UCSD-AML1 (cell line): ENCODE data around the gene EXOC6.
"Not testable (repeated sequence)": the region's sequence is repeated elsewhere in the genome, so short reads cannot be mapped to it uniquely, and the experiment has no call there.

Source experiments
- DNase-seq: peaks from one replicate; lab custom pipeline; 2025; ENCODE audit not compliant: unreplicated experiment; lab: John Stamatoyannopoulos, UW

The EXOC6 gene

DNA sequence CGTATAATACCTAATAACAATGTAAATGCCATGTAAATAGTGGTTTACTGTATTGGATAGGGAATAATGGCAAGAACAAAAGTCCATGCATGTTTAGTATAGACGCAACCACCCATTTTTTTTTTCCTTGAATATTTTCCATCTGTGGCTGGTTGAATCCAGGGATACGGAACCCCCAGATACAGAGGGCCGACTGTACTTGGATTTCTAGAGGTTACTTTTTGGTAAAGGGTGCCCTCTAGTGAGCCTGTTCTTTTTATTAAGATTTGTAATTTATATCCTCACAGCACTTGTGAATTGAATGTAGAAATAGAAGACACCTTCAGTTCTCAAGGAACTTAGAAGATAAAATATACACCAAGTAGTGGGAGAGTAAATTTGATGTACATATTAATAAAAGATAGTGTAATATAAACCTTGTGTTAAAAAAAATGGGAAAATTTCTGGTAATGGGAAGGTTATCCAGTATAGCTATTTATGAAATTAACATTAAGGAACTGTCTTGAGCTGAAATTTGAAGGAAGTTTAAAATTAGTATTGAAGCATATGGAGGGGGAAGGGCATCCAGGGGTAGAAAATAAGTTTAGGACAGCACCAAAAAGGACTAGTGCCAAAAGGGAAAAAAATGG is 32.0 kb downstream of the EXOC6 start:
- DNase-seq = no peak

GRCh38 chr10:92880917-92881316 is 32.6 kb downstream of the EXOC6 start:
- no peak for DNase-seq

DNA sequence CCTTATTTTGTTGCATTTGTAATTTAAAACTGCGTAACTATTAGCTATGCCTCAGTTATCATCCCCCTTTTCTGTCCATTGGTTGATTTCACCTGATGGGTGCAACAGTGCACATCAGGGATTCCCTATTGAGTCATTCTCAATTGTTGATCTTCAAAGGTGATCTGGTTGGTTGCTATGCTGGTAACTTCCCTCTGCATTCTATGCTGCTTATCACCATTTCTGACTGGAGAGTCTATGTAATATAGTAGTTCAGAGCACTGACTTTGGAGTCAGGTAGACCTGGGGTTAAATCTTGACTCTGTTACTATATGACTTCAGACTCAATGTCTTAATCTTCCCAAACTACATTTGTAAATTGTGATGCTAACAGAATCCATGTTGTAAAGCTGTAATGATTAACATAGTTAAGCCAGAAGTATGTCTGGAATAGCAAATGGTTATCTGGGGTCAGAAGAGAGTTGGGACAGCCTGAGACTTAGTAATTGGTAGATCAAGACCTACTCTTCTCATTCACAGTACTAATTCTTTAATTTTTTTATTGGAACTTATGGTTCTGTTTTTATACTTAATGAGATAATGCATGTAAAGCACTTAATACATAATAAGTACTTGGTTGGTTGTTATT is 38.1 kb downstream of the EXOC6 start:
- no peak for DNase-seq

GRCh38 chr10:92890471-92890870 is 42.2 kb downstream of the EXOC6 start:
- DNase-seq = no peak

- no peak for DNase-seq
These were observed 43.8 kb downstream of the EXOC6 start for GRCh38 chr10:92891885-92892690.

- no peak for DNase-seq
These were observed 44.4 kb downstream of the EXOC6 start for GRCh38 chr10:92892691-92893054.

- DNase-seq = no peak
These were observed 45.8 kb downstream of the EXOC6 start for GRCh38 chr10:92894081-92894655.

DNA sequence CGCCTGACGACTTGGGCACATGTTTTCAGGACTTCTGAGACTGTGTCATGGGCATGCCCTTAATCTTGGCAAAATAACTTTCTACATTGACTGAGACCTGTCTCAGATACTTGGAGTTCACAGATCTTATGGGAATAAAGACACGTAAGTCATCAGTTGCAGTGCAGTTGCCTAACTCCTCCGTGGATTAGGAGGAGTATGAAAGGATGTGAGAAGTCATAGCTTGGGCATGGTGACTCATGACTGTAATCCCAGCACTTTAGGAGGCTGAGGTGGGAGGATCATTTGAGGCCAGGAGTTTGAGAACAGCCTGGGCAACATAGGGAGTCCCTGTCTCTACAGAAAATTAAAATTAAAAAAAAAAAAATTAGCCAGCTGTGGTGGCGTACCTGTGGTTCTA is 49.6 kb downstream of the EXOC6 start:
- DNase-seq = no peak

DNA sequence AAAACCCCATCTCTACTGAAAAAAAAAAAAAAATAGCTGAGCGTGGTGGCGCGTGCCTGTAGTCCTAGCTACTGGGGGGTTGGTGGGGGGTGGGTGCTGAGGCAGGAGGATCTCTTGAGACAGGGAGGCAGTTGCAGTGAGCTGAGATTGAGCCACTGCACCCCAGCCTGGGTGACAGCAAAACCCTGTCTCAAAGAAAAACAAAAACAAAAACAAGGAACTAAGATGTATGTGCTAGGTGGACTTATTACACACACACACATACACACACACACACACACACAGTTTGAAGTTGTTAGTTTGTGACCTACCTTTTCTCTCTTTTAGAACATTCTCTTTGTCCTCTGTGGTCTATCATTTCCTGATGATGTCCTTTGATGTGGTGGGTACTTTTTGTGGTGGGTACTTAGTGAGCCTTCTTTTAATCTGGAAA is 53.5 kb downstream of the EXOC6 start:
- no peak for DNase-seq

GRCh38 chr10:92903633-92904032 is 55.3 kb downstream of the EXOC6 start:
- DNase-seq = no peak

DNA sequence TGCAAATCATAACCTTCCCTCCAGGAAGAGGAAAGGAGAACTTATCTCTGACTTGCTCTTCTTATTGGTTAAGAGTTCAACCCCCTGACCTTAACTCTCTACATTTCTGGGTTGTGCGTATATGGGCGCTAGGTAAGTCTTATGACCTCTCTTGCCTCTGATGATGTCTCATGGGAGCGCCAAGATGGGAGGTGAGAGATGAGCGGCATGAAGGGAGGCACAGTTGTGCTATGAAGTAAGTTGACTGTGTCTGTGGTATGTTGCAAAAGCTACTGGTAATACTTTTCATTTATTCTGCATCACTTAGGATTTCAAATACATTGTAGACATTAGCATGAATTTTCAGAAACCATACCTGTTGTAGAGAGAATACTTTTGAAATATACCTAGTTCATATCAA is 59.0 kb downstream of the EXOC6 start:
- no peak for DNase-seq

GRCh38 chr10:92912631-92913030 is 64.3 kb downstream of the EXOC6 start:
- DNase-seq = not testable (repeated sequence)

DNA sequence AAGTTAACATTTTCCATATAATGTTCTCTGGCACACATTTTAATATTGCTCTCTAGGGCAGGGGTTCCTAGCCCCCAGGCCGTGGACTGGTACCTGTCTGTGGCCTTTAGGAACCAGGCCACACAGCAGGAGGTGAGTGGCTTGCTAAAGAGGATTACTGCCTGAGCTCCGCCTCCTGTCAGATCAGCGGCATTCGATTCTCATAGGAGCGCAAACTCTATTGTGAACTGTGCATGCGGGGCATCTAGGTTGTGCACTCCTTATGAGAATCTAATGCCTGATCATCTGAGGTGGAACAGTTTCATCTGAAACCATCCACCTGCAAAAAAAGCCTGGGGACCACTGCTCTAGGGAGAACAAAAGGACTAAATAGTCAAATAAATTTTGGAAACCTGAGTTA is 65.7 kb downstream of the EXOC6 start:
- no peak for DNase-seq

- no peak for DNase-seq
These were observed 66.4 kb downstream of the EXOC6 start for GRCh38 chr10:92914478-92915325.

DNA sequence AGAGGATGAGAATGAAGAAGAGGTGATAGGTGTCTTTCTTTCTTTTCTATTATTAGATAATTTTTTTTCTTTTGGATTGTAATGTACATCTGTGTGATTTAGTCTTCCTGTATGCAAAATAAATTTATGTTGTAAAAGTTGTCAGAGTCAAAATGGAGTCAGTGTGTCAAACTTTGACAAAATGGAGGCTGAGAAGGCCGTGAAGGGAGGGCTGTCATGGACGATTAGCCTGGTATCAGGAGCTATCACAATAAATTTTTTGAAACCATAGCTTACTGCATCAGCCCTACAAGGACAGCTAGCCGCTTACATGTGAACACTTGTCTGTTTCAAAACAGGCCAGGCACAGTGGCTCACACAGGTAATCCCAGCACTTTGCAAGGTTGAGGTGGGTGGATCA is 67.6 kb downstream of the EXOC6 start:
- DNase-seq = no peak

- no peak for DNase-seq
These were observed 68.1 kb downstream of the EXOC6 start for GRCh38 chr10:92916433-92916832.

- DNase-seq = no peak
These were observed 70.3 kb downstream of the EXOC6 start for GRCh38 chr10:92918603-92919002.

- no peak for DNase-seq
These were observed 72.5 kb downstream of the EXOC6 start for GRCh38 chr10:92920866-92921265.

DNA sequence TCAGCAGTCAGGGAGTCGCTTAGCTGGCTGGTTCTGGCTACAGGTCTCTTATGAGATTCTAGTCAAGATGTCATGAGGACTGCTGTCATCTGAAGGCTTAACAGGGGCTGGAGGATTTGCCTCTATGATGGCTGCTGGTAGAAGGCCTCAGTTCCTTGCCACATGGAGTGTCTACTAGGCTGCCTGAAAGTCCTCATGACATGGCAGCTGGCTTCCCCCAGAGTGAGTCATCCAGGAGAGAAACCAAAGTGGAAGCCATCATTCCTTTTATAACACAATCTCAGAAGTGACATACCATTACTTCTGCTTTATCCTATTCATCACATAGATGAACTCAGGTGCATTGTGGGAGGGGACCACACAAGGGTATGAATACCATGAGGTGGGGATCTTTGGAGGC is 75.1 kb downstream of the EXOC6 start:
- DNase-seq = no peak

- no peak for DNase-seq
These were observed 81.6 kb downstream of the EXOC6 start for GRCh38 chr10:92929896-92930295.

GRCh38 chr10:92931597-92931996 is 83.3 kb downstream of the EXOC6 start:
- no peak for DNase-seq
